Thyroid gland (tissue), 4 donors: ENCODE results near the gene GPSM3. TPM values are rescaled to one million over a fixed set of nuclear protein-coding genes. Genes with fewer than 3 reads are reported as not detected.

Source experiments
- DNase-seq, 2 donors: peaks; one replicate each; pipeline ENCODE4 v3.0.0-alpha.2; 2019
- H3K27ac ChIP-seq, 3 donors: fragments of 200-600 bp; sonication (generic); 1 replicate in 2 of 3; 2 replicates in 1 of 3; pipeline ENCODE4 v1.5.1; 2016 to 2019; ENCODE audit warnings: mild to moderate bottlenecking in 1 of 3, moderate library complexity in 1 of 3
- H3K27me3 ChIP-seq: fragments of 200-600 bp; sonication (generic); one replicate; pipeline ENCODE4 v1.5.1; 2019
- H3K36me3 ChIP-seq, 2 donors: fragments of 200-600 bp; sonication (generic); one replicate each; pipeline ENCODE4 v1.5.1; 2016 to 2019
- H3K4me1 ChIP-seq, 2 donors: fragments of 200-600 bp; sonication (generic); one replicate each; pipeline ENCODE4 v1.5.1; 2017 to 2019
- H3K4me3 ChIP-seq, 3 donors: fragments of 200-600 bp; sonication (generic); replicated peaks in 1 of 3; 1 replicate in 2 of 3; 2 replicates in 1 of 3; pipeline ENCODE4 v1.5.1; 2016; ENCODE audit warnings: mild to moderate bottlenecking in 1 of 3
- H3K9me3 ChIP-seq: fragments of 200-600 bp; sonication (generic); one replicate; pipeline ENCODE4 v1.5.1; 2017
- CTCF ChIP-seq, 6 experiments: fragments of 200-600 bp in 3 of 6; fragments of 450-650 bp in 3 of 6; sonication (generic) in 3 of 6; IDR thresholded peaks; one replicate each; pipeline ENCODE4 v1.5.1; 2016 to 2019; ENCODE audit warnings: antibody characterized with exemption in 6 of 6, mild to moderate bottlenecking in 2 of 6, inconsistent platforms in 1 of 6, moderate library complexity in 1 of 6
- POLR2A ChIP-seq, 2 donors: fragments of 450-650 bp; IDR thresholded peaks; one replicate each; pipeline ENCODE4 v1.6.1; 2017; ENCODE audit warnings: antibody characterized with exemption in 2 of 2, mild to moderate bottlenecking in 2 of 2, moderate library complexity in 1 of 2
- WGBS, 2 donors: methylation state at CpG; one replicate each; pipeline ENCODE4 v1.1.5; 2017; 5-methylcytosine and 5-hydroxymethylcytosine counted together
- intact Hi-C: fragments of 100-400 bp; cut with DNase I; formaldehyde crosslinking; loops from one replicate; pipeline ENCODE4 v1.15.1; 2023
- total RNA-seq, 4 donors: library from RNA; depleted of rRNA; stranded (reverse); fragments of >200 nt; gene quantifications; one replicate each; pipeline ENCODE4 v1.2.3, GENCODE V29; 2016

Gene GPSM3
- total RNA-seq, 4 donors from 2014 or later: 4.2 to 6.5 (median 5.5) TPM

GRCh38 chr6:32218167-32218566 lies 25.7 kb upstream of the GPSM3 start:
- TF ChIP-seq POLR2A (IDR thresholded peaks at IDR 0.05): no peak
- TF ChIP-seq CTCF (IDR thresholded peaks at IDR 0.05): no peak
- no peak for DNase-seq
- Histone ChIP-seq H3K27ac (no peak overlapping the region), H3K9me3 (no peaks in the 10 kb centered on the region), H3K27me3 (no peaks in the 10 kb centered on the region), H3K36me3 (no peaks in the 10 kb centered on the region), H3K4me1 (no peaks in the 10 kb centered on the region), H3K4me3 (no peak overlapping the region)
- intact Hi-C loops: no loop called here
- 71 to 85% methylated on average over 5 to 7 of the region's 7 CpGs for WGBS, 2 donors

- DNase-seq: no peak
These were observed 24.6 kb upstream of the GPSM3 start for GRCh38 chr6:32216998-32217397.

GRCh38 chr6:32216285-32216684 lies 23.8 kb upstream of the GPSM3 start:
- H3K9me3 ChIP-seq: no peaks in the 10 kb centered on the region
- no peaks in the 10 kb centered on the region for H3K27me3 ChIP-seq
- no peak for DNase-seq
- no peaks in the 10 kb centered on the region for H3K4me1 ChIP-seq
- H3K27ac ChIP-seq: no peak overlapping the region
- TF ChIP-seq POLR2A (IDR thresholded peaks at IDR 0.05): no peak
- TF ChIP-seq CTCF (IDR thresholded peaks at IDR 0.05): no peak
- intact Hi-C loops: no loop called here
- H3K4me3 ChIP-seq: no peak overlapping the region
- 79 to 88% methylated on average over 10 of the region's 10 CpGs for whole genome bisulfite sequencing, 2 donors
- H3K36me3 ChIP-seq: no peaks in the 10 kb centered on the region

More at GRCh38 chr6:32216998-32217397, 24.6 kb upstream of the GPSM3 start:
- Histone ChIP-seq H3K4me3 (no peak overlapping the region), H3K27ac (no peak overlapping the region), H3K36me3 (no peaks in the 10 kb centered on the region), H3K27me3 (no peaks in the 10 kb centered on the region), H3K4me1 (no peaks in the 10 kb centered on the region), H3K9me3 (no peaks in the 10 kb centered on the region)
- no peak for TF ChIP-seq CTCF (IDR thresholded peaks at IDR 0.05)
- no peak for TF ChIP-seq POLR2A (IDR thresholded peaks at IDR 0.05)
- intact Hi-C loops: no loop called here
- whole genome bisulfite sequencing, 2 donors: 87 to 93% methylated on average over 9 to 11 of the region's 11 CpGs

DNA sequence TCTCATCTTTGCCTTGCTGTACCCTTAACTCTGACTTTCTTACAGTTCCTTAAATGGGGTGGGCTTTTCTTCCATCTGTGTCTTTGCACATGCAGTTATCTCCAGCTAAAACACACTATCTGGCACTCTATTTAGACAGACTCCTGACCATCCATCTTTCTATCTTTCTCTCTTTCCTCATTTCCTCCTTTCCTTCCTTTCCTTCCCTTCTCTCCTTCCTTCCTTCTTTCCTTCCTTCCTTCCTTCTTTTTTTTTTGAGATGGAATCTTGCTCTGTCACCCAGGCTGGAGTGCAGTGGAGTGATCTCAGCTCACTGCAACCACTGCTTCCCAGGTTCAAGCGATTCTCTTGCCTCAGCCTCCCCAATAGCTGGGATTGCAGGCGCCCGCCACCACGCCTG lies 23.2 kb upstream of the GPSM3 start:
- DNase-seq: no peak
- Histone ChIP-seq H3K36me3 (no peaks in the 10 kb centered on the region), H3K9me3 (no peaks in the 10 kb centered on the region), H3K27me3 (no peaks in the 10 kb centered on the region), H3K27ac (no peak overlapping the region), H3K4me1 (no peaks in the 10 kb centered on the region), H3K4me3 (no peak overlapping the region)
- TF ChIP-seq POLR2A (IDR thresholded peaks at IDR 0.05): no peak
- intact Hi-C loops: no loop called here
- 94 to 96% methylated on average over 4 of the region's 4 CpGs for WGBS, 2 donors

- 82 to 92% methylated on average over 3 of the region's 3 CpGs for WGBS, 2 donors
- intact Hi-C loops: no loop called here
- Histone ChIP-seq H3K27me3 (no peaks in the 10 kb centered on the region), H3K4me3 (no peak overlapping the region), H3K27ac (no peak overlapping the region), H3K4me1 (no peaks in the 10 kb centered on the region), H3K9me3 (no peaks in the 10 kb centered on the region), H3K36me3 (no peaks in the 10 kb centered on the region)
- no peak for DNase-seq
- TF ChIP-seq CTCF (IDR thresholded peaks at IDR 0.05) (no peak), POLR2A (IDR thresholded peaks at IDR 0.05) (no peak)
These were observed 21.7 kb upstream of the GPSM3 start for GRCh38 chr6:32214126-32214525.

DNA sequence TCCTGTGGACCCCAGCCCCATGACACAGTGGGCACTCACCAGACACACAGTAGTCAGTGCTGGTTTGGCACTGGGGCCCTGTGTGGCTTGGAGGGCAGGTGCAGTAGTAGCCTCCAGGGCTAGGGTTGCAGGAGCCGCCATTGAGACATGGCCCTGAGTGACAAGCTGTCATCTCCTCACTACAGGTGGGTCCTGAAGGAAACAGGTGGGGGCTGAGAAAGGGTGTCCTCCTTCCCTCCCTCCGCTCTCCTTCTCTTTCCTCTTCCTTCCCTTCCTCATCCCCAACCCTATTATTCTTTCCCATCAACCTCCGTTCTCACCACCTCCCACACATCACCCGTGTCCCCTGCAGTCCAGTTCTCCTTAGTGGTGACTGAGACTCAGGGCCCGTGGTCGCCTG lies 21.2 kb upstream of the GPSM3 start:
- Histone ChIP-seq H3K9me3 (no peaks in the 10 kb centered on the region), H3K27me3 (no peaks in the 10 kb centered on the region), H3K4me1 (no peaks in the 10 kb centered on the region), H3K27ac (no peak overlapping the region), H3K4me3 (no peak overlapping the region), H3K36me3 (no peaks in the 10 kb centered on the region)
- TF ChIP-seq CTCF (IDR thresholded peaks at IDR 0.05) (no peak), POLR2A (IDR thresholded peaks at IDR 0.05) (no peak)
- intact Hi-C loops: no loop called here
- DNase-seq: no peak
- WGBS, 2 donors: 92 to 96% methylated on average over 6 of the region's 6 CpGs
